PC-3 (cell line): ENCODE results near the gene IRAK1. TPM values are rescaled to one million over a fixed set of nuclear protein-coding genes. Genes with fewer than 3 reads are reported as not detected.

ENCODE experiments used
- ATAC-seq: fragments of 200-7000 bp; cut with Tn5 transposase; 2 replicates; pipeline ENCODE4 v1.9.1; 2020; ENCODE audit warnings: mild to moderate bottlenecking, moderate library complexity
- BruUV-seq: library from RNA; stranded (reverse); fragments of 400-500 nt; replicated peaks from 2 replicates; lab custom pipeline; 2021; lab: Mats Ljungman, UMichigan
- CTCF ChIA-PET: fragments of 300-600 bp; sonication (Branson Sonifier 250); formaldehyde crosslinking; loops from one replicate; lab custom pipeline; 2022; ENCODE audit warnings: antibody characterized with exemption; lab: Charles Lee
- POLR2A ChIA-PET: fragments of 300-600 bp; sonication (Branson Sonifier 250); formaldehyde crosslinking; loops from one replicate; lab custom pipeline; 2022; ENCODE audit warnings: antibody characterized with exemption; ENCODE audit not compliant: unreplicated experiment; lab: Charles Lee
- DNase-seq: peaks from one replicate; pipeline ENCODE4 v3.0.0-alpha.2; 2015
- H2AFZ ChIP-seq: fragments of 300-600 bp; sonication (generic); 2 replicates; pipeline ENCODE4 v1.6.0; 2016; ENCODE audit warnings: antibody characterized with exemption, low read length
- H3F3A ChIP-seq: fragments of 300-600 bp; sonication (generic); one replicate; pipeline ENCODE4 v1.6.0; 2017; ENCODE audit warnings: antibody characterized with exemption, low read length, control low read depth, mild to moderate bottlenecking; ENCODE audit not compliant: unreplicated experiment
- H3K27ac ChIP-seq: fragments of 300-600 bp; sonication (generic); 2 replicates; pipeline ENCODE4 v1.5.1; 2016; ENCODE audit warnings: mild to moderate bottlenecking, low read length
- H3K27me3 ChIP-seq: fragments of 300-600 bp; sonication (generic); 2 replicates; pipeline ENCODE4 v1.6.1; 2016; ENCODE audit warnings: low read length, mixed read lengths
- H3K36me3 ChIP-seq: fragments of 300-600 bp; sonication (generic); 2 replicates; pipeline ENCODE4 v1.6.1; 2016; ENCODE audit warnings: low read depth, mixed run types, low read length, mixed read lengths
- H3K4me1 ChIP-seq: fragments of 300-600 bp; sonication (generic); 2 replicates; pipeline ENCODE4 v1.5.1; 2016; ENCODE audit warnings: low read length; ENCODE audit not compliant: insufficient read depth
- H3K4me2 ChIP-seq: fragments of 300-600 bp; sonication (generic); 2 replicates; pipeline ENCODE4 v1.6.0; 2016; ENCODE audit warnings: low read length
- H3K4me3 ChIP-seq: fragments of 300-600 bp; sonication (generic); 2 replicates; pipeline ENCODE4 v1.5.1; 2016; ENCODE audit warnings: mild to moderate bottlenecking, low read length, mixed read lengths
- H3K79me2 ChIP-seq: fragments of 300-600 bp; sonication (generic); 2 replicates; pipeline ENCODE4 v1.6.1; 2017; ENCODE audit warnings: low read length, mixed read lengths
- H3K9ac ChIP-seq: fragments of 300-600 bp; sonication (generic); 2 replicates; pipeline ENCODE4 v1.6.0; 2016; ENCODE audit warnings: mild to moderate bottlenecking, low read length
- H3K9me2 ChIP-seq: fragments of 300-600 bp; sonication (generic); replicated peaks from 2 replicates; pipeline ENCODE4 v1.6.1; 2016; ENCODE audit warnings: mixed run types, low read length, mixed read lengths
- H3K9me3 ChIP-seq: fragments of 300-600 bp; sonication (generic); 2 replicates; pipeline ENCODE4 v1.6.1; 2016; ENCODE audit warnings: low read length, mixed read lengths
- H4K20me1 ChIP-seq: fragments of 300-600 bp; sonication (generic); 2 replicates; pipeline ENCODE4 v1.6.1; 2016; ENCODE audit warnings: low read length, mixed read lengths
- CTCF ChIP-seq: fragments of 300-600 bp; sonication (generic); conservative IDR thresholded peaks from 2 replicates; pipeline ENCODE4 v1.5.1; 2017; ENCODE audit warnings: antibody characterized with exemption, low read depth, mild to moderate bottlenecking, low read length
- EZH2 ChIP-seq: fragments of 300-600 bp; sonication (generic); IDR thresholded peaks from one replicate; pipeline ENCODE4 v1.6.1; 2017; ENCODE audit warnings: antibody characterized with exemption, mild to moderate bottlenecking, low read length; ENCODE audit not compliant: unreplicated experiment
- EZH2phosphoT487 ChIP-seq: fragments of 300-600 bp; sonication (generic); IDR thresholded peaks from 2 replicates; pipeline ENCODE4 v1.6.1; 2018; ENCODE audit warnings: mild to moderate bottlenecking, antibody characterized with exemption, low read length, borderline replicate concordance
- intact Hi-C: fragments of 100-400 bp; cut with micrococcal nuclease; formaldehyde crosslinking; loops from 2 replicates; pipeline ENCODE4 v1.9.0; 2023
- total RNA-seq: library from RNA; depleted of rRNA; stranded (reverse); fragments of >200 nt; gene quantifications from 2 replicates; pipeline ENCODE4 v1.2.3, GENCODE V29; 2014

The IRAK1 gene
- total RNA-seq, 1 experiment from 2014 or later, result 366 TPM

- ChIA-PET POLR2A (no interaction called here), CTCF (no interaction called here)
- H3K36me3 ChIP-seq, result no peaks in the 10 kb centered on the region
- H3K4me2 ChIP-seq, result no peak overlapping the region
- H3K9me2 ChIP-seq, result no peaks in the 10 kb centered on the region
- no peaks in the 10 kb centered on the region for H3K79me2 ChIP-seq
- no peak for DNase-seq
- H3K27ac ChIP-seq, result no peak overlapping the region
- H3K9ac ChIP-seq, result no peak overlapping the region
- H2AFZ ChIP-seq, result no peak overlapping the region
- no peak overlapping the region for H3K4me3 ChIP-seq
- no peaks in the 10 kb centered on the region for H3K27me3 ChIP-seq
- no peaks in the 10 kb centered on the region for H3K4me1 ChIP-seq
- no peaks in the 10 kb centered on the region for H3F3A ChIP-seq
- no peaks in the 10 kb centered on the region for H3K9me3 ChIP-seq
- intact Hi-C loops, result no loop called here
- H4K20me1 ChIP-seq, result no peaks in the 10 kb centered on the region
- ATAC-seq, result no peak
- TF ChIP-seq EZH2, result no peak
- no peak for TF ChIP-seq EZH2phosphoT487
- no peak for TF ChIP-seq CTCF
- BruUV-seq, result no TSS peak
Measured at GRCh38 chrX:153993978-153994377, 25.7 kb downstream of the IRAK1 start.

- H3F3A ChIP-seq, result no peaks in the 10 kb centered on the region
- no peaks in the 10 kb centered on the region for H3K79me2 ChIP-seq
- TF ChIP-seq EZH2 (no peak), EZH2phosphoT487 (no peak), CTCF (no peak)
- H3K27me3 ChIP-seq, result no peaks in the 10 kb centered on the region
- no peaks in the 10 kb centered on the region for H4K20me1 ChIP-seq
- no peaks in the 10 kb centered on the region for H3K4me1 ChIP-seq
- BruUV-seq, result no TSS peak
- no peak for ATAC-seq
- H3K4me3 ChIP-seq, result no peak overlapping the region
- intact Hi-C loops, result no loop called here
- ChIA-PET POLR2A (no interaction called here), CTCF (no interaction called here)
- DNase-seq, result no peak
- H2AFZ ChIP-seq, result no peak overlapping the region
- no peak overlapping the region for H3K9ac ChIP-seq
- no peaks in the 10 kb centered on the region for H3K9me3 ChIP-seq
- no peaks in the 10 kb centered on the region for H3K9me2 ChIP-seq
- H3K36me3 ChIP-seq, result no peaks in the 10 kb centered on the region
- no peak overlapping the region for H3K27ac ChIP-seq
- no peak overlapping the region for H3K4me2 ChIP-seq
Measured at GRCh38 chrX:153993079-153993478, 26.6 kb downstream of the IRAK1 start.

- CTCF ChIA-PET, result no interaction called here
- POLR2A ChIA-PET, result no interaction called here
- DNase-seq, result no peak
Measured at GRCh38 chrX:153992180-153992579, 27.5 kb downstream of the IRAK1 start.

More at GRCh38 chrX:153992180-153992579, 27.5 kb downstream of the IRAK1 start:
- Histone ChIP-seq H3K79me2 (no peaks in the 10 kb centered on the region), H3F3A (no peaks in the 10 kb centered on the region), H3K9me3 (no peaks in the 10 kb centered on the region), H3K9me2 (no peaks in the 10 kb centered on the region), H3K9ac (no peak overlapping the region), H2AFZ (no peak overlapping the region), H3K36me3 (no peaks in the 10 kb centered on the region), H3K27me3 (no peaks in the 10 kb centered on the region), H3K4me2 (no peak overlapping the region), H4K20me1 (no peaks in the 10 kb centered on the region), H3K4me3 (no peak overlapping the region), H3K4me1 (no peaks in the 10 kb centered on the region), H3K27ac (no peak overlapping the region)
- intact Hi-C loops, result no loop called here
- no TSS peak for BruUV-seq
- ATAC-seq, result no peak
- TF ChIP-seq EZH2 (no peak), EZH2phosphoT487 (no peak), CTCF (no peak)
